ENCODE results near the gene UBA52. TPM values are rescaled to one million over a fixed set of nuclear protein-coding genes. Genes with fewer than 3 reads are reported as not detected.
"Not testable (repeated sequence)": the region's sequence is repeated elsewhere in the genome, so short reads cannot be mapped to it uniquely, and the experiment has no call there.

UBA52 gene
- total and polyA plus RNA-seq, 2 experiments from 2014 or later = 470 to 561 TPM

GRCh38 chr19:18591735-18592385 lies 20.2 kb downstream of the UBA52 start:
- Histone ChIP-seq H2AFZ (no peak overlapping the region), H3K36me3 (replicated peaks; ENCODE audit: insufficient read depth, low read depth) (no peaks in the 10 kb centered on the region), H3K9me3 (ENCODE audit: low read depth) (no peaks in the 10 kb centered on the region), H4K20me1 (ENCODE audit: insufficient read depth, poor library complexity, severe bottlenecking) (no peaks in the 10 kb centered on the region), H3K9me2 (replicated peaks; ENCODE audit: insufficient read depth) (no peaks in the 10 kb centered on the region), H3K4me1 (ENCODE audit: insufficient read depth) (peaks cover 29% of the 10 kb centered on the region), H3K27ac (peak overlapping the region; percentile 40), H3K4me3 (no peak overlapping the region), H3K79me2 (peaks cover 4% of the 10 kb centered on the region), H3K27me3 (peaks cover 7% of the 10 kb centered on the region), H3K4me2 (no peak overlapping the region)
- 71% methylated on average over 22 of the region's 22 CpGs for WGBS (ENCODE audit: low lambda C conversion rate, missing lambda C conversion rate)
- DNase-seq (ENCODE audit: low spot score) = no peak
- TF ChIP-seq CTCF (IDR thresholded peaks at IDR 0.05; ENCODE audit: poor library complexity) (no peak), EZH2 (IDR thresholded peaks at IDR 0.05; ENCODE audit: borderline replicate concordance) (no peak), EZH2phosphoT487 (IDR thresholded peaks at IDR 0.05; ENCODE audit: low read depth, severe bottlenecking, unreplicated experiment) (no peak)

- H3K9me2 ChIP-seq (replicated peaks; ENCODE audit: insufficient read depth); DNase-seq (ENCODE audit: low spot score): not testable (repeated sequence)
Observed at GRCh38 chr19:18592732-18593131, 21.1 kb downstream of the UBA52 start.

GRCh38 chr19:18593367-18594095 lies 21.9 kb downstream of the UBA52 start:
- Histone ChIP-seq H4K20me1 (ENCODE audit: insufficient read depth, poor library complexity, severe bottlenecking) (no peaks in the 10 kb centered on the region), H3K4me3 (no peak overlapping the region), H3K27me3 (peaks cover 17% of the 10 kb centered on the region), H3K27ac (no peak overlapping the region), H3K79me2 (peaks cover 4% of the 10 kb centered on the region), H3K9me2 (replicated peaks; ENCODE audit: insufficient read depth) (no peaks in the 10 kb centered on the region), H3K36me3 (replicated peaks; ENCODE audit: insufficient read depth, low read depth) (no peaks in the 10 kb centered on the region), H3K9me3 (ENCODE audit: low read depth) (no peaks in the 10 kb centered on the region), H3K4me2 (peak overlapping the region; percentile 97), H2AFZ (no peak overlapping the region), H3K4me1 (ENCODE audit: insufficient read depth) (peaks cover 25% of the 10 kb centered on the region)
- 37% methylated on average over 23 of the region's 25 CpGs for WGBS (ENCODE audit: low lambda C conversion rate, missing lambda C conversion rate)
- DNase-seq (ENCODE audit: low spot score) = no peak
- TF ChIP-seq CTCF (IDR thresholded peaks at IDR 0.05; ENCODE audit: poor library complexity) (no peak), EZH2 (IDR thresholded peaks at IDR 0.05; ENCODE audit: borderline replicate concordance) (no peak), EZH2phosphoT487 (IDR thresholded peaks at IDR 0.05; ENCODE audit: low read depth, severe bottlenecking, unreplicated experiment) (no peak)

More at GRCh38 chr19:18592732-18593131, 21.1 kb downstream of the UBA52 start:
- H2AFZ ChIP-seq; H4K20me1 ChIP-seq (ENCODE audit: insufficient read depth, poor library complexity, severe bottlenecking); H3K79me2 ChIP-seq; H3K4me2 ChIP-seq; H3K27me3 ChIP-seq; H3K4me3 ChIP-seq; H3K27ac ChIP-seq; H3K36me3 ChIP-seq (replicated peaks; ENCODE audit: insufficient read depth, low read depth); H3K9me3 ChIP-seq (ENCODE audit: low read depth): not testable (repeated sequence)
- peaks cover 29% of the 10 kb centered on the region for H3K4me1 ChIP-seq (ENCODE audit: insufficient read depth)
- 86% methylated on average over 5 of the region's 5 CpGs for WGBS (ENCODE audit: low lambda C conversion rate, missing lambda C conversion rate)

- Histone ChIP-seq H3K79me2 (peaks cover 4% of the 10 kb centered on the region), H3K27ac (no peak overlapping the region), H3K36me3 (replicated peaks; ENCODE audit: insufficient read depth, low read depth) (no peaks in the 10 kb centered on the region), H4K20me1 (ENCODE audit: insufficient read depth, poor library complexity, severe bottlenecking) (no peaks in the 10 kb centered on the region), H3K27me3 (peaks cover 21% of the 10 kb centered on the region), H3K4me3 (peak overlapping the region; percentile 27), H3K9me2 (replicated peaks; ENCODE audit: insufficient read depth) (no peaks in the 10 kb centered on the region), H3K4me2 (peak overlapping the region; percentile 97), H2AFZ (peak overlapping the region; percentile 69), H3K9me3 (ENCODE audit: low read depth) (no peaks in the 10 kb centered on the region), H3K4me1 (ENCODE audit: insufficient read depth) (peaks cover 24% of the 10 kb centered on the region)
- WGBS (ENCODE audit: low lambda C conversion rate, missing lambda C conversion rate) = 2% methylated on average over 39 of the region's 54 CpGs
- DNase-seq (ENCODE audit: low spot score) = peak; percentile 95
- no peak for TF ChIP-seq EZH2 (IDR thresholded peaks at IDR 0.05; ENCODE audit: borderline replicate concordance)
- no peak for TF ChIP-seq EZH2phosphoT487 (IDR thresholded peaks at IDR 0.05; ENCODE audit: low read depth, severe bottlenecking, unreplicated experiment)
- TF ChIP-seq CTCF (IDR thresholded peaks at IDR 0.05; ENCODE audit: poor library complexity) = peak; percentile 86
Observed at GRCh38 chr19:18594096-18594823, 22.6 kb downstream of the UBA52 start.

All from hepatocyte (in vitro differentiated cells).